ENCODE measurements around the gene SPIRE1. TPM values are rescaled to one million over a fixed set of nuclear protein-coding genes. Genes with fewer than 3 reads are reported as not detected.

Gene SPIRE1
- total RNA-seq, 1 experiment from 2014 or later: 9.5 TPM

GRCh38 chr18:12589448-12589847 lies 68.5 kb downstream of the SPIRE1 start:
- no peaks in the 10 kb centered on the region for H3K36me3 ChIP-seq (ENCODE audit: control insufficient read depth, insufficient read depth, low read length)
- Mint-ChIP-seq H3K36me3 (ENCODE audit: insufficient read depth, unreplicated experiment) (no peaks in the 10 kb centered on the region), H3K27ac (ENCODE audit: unreplicated experiment) (no peak overlapping the region), H3K9me3 (ENCODE audit: unreplicated experiment) (no peaks in the 10 kb centered on the region), H3K4me3 (ENCODE audit: unreplicated experiment) (no peak overlapping the region), H3K4me1 (ENCODE audit: low read depth, unreplicated experiment) (peaks cover 6% of the 10 kb centered on the region), H3K27me3 (ENCODE audit: insufficient read depth, unreplicated experiment) (no peaks in the 10 kb centered on the region)
- no peaks in the 10 kb centered on the region for H3K9me3 ChIP-seq
- ChIA-PET POLR2A (no interaction called here), CTCF (interaction anchor here (0.6 kb wide), 1 partner anchor 15 kb away, joined by 4 read pairs; no protein-coding TSS in a partner anchor)
- BruUV-seq (replicated peaks): no TSS peak
- no peak for DNase-seq
- no peaks in the 10 kb centered on the region for H3K4me1 ChIP-seq
- intact Hi-C loops (cut with micrococcal nuclease; ENCODE audit: unreplicated experiment): no loop called here
- H3K27me3 ChIP-seq (replicated peaks; ENCODE audit: control insufficient read depth, insufficient read depth, low read length): no peaks in the 10 kb centered on the region
- no peak for TF ChIP-seq CTCF (IDR thresholded peaks at IDR 0.05; ENCODE audit: insufficient read depth in 1 of 2, low read depth in 1 of 2, low read length in 1 of 2, severe bottlenecking in 1 of 2, unreplicated experiment in 1 of 2)
- no peak overlapping the region for H3K4me3 ChIP-seq (ENCODE audit: low read depth, low read length)

- ChIA-PET POLR2A (no interaction called here), CTCF (no interaction called here)
- no peak overlapping the region for H3K4me3 Mint-ChIP-seq (ENCODE audit: unreplicated experiment)
- H3K27ac Mint-ChIP-seq (ENCODE audit: unreplicated experiment): no peak overlapping the region
- no TSS peak for BruUV-seq (replicated peaks)
- Histone ChIP-seq H3K36me3 (ENCODE audit: control insufficient read depth, insufficient read depth, low read length) (no peaks in the 10 kb centered on the region), H3K9me3 (no peaks in the 10 kb centered on the region), H3K4me1 (no peaks in the 10 kb centered on the region), H3K27me3 (replicated peaks; ENCODE audit: control insufficient read depth, insufficient read depth, low read length) (no peaks in the 10 kb centered on the region), H3K4me3 (ENCODE audit: low read depth, low read length) (no peak overlapping the region)
- no peak for DNase-seq
- H3K27me3 Mint-ChIP-seq (ENCODE audit: insufficient read depth, unreplicated experiment): no peaks in the 10 kb centered on the region
- no peaks in the 10 kb centered on the region for H3K9me3 Mint-ChIP-seq (ENCODE audit: unreplicated experiment)
- H3K4me1 Mint-ChIP-seq (ENCODE audit: low read depth, unreplicated experiment): peaks cover 6% of the 10 kb centered on the region
- TF ChIP-seq CTCF (IDR thresholded peaks at IDR 0.05; ENCODE audit: insufficient read depth in 1 of 2, low read depth in 1 of 2, low read length in 1 of 2, severe bottlenecking in 1 of 2, unreplicated experiment in 1 of 2): no peak
- intact Hi-C loops (cut with micrococcal nuclease; ENCODE audit: unreplicated experiment): no loop called here
- H3K36me3 Mint-ChIP-seq (ENCODE audit: insufficient read depth, unreplicated experiment): no peaks in the 10 kb centered on the region
These were observed 71.0 kb downstream of the SPIRE1 start for GRCh38 chr18:12586956-12587355.

GRCh38 chr18:12585218-12585617 lies 72.7 kb downstream of the SPIRE1 start:
- Histone ChIP-seq H3K27me3 (replicated peaks; ENCODE audit: control insufficient read depth, insufficient read depth, low read length) (no peaks in the 10 kb centered on the region), H3K9me3 (no peaks in the 10 kb centered on the region), H3K4me3 (ENCODE audit: low read depth, low read length) (no peak overlapping the region), H3K4me1 (no peaks in the 10 kb centered on the region; the same call in 1 of the 2 replicates), H3K36me3 (ENCODE audit: control insufficient read depth, insufficient read depth, low read length) (no peaks in the 10 kb centered on the region)
- ChIA-PET POLR2A (no interaction called here), CTCF (interaction anchor here (0.6 kb wide), 1 partner anchor 194 kb away, joined by 3 read pairs; no protein-coding TSS in a partner anchor)
- BruUV-seq (replicated peaks): no TSS peak
- Mint-ChIP-seq H3K27me3 (ENCODE audit: insufficient read depth, unreplicated experiment) (no peaks in the 10 kb centered on the region), H3K9me3 (ENCODE audit: unreplicated experiment) (no peaks in the 10 kb centered on the region), H3K4me3 (ENCODE audit: unreplicated experiment) (no peak overlapping the region), H3K4me1 (ENCODE audit: low read depth, unreplicated experiment) (peaks cover 5% of the 10 kb centered on the region), H3K36me3 (ENCODE audit: insufficient read depth, unreplicated experiment) (no peaks in the 10 kb centered on the region), H3K27ac (ENCODE audit: unreplicated experiment) (no peak overlapping the region)
- TF ChIP-seq CTCF (IDR thresholded peaks at IDR 0.05; ENCODE audit: insufficient read depth in 1 of 2, low read depth in 1 of 2, low read length in 1 of 2, severe bottlenecking in 1 of 2, unreplicated experiment in 1 of 2): no peak
- intact Hi-C loops (cut with micrococcal nuclease; ENCODE audit: unreplicated experiment): no loop called here
- no peak for DNase-seq
